Skeletal muscle cell (primary cell): ENCODE data around the gene RAB3GAP2.
"Not testable (repeated sequence)": the region's sequence is repeated elsewhere in the genome, so short reads cannot be mapped to it uniquely, and the experiment has no call there.

Experiments used
- DNase-seq: peaks from one replicate; pipeline ENCODE4 v3.0.0-alpha.2; 2010; ENCODE audit warnings: low read depth
- H3K4me3 ChIP-seq: 2 replicates; pipeline ENCODE4 v1.5.1; 2011; ENCODE audit warnings: low read depth, mild to moderate bottlenecking, control low read depth, low read length, moderate library complexity

Gene RAB3GAP2

GRCh38 chr1:220218397-220219135, 53.7 kb downstream of the RAB3GAP2 start:
- peak; percentile 11 for DNase-seq
- not testable (repeated sequence) for H3K4me3 ChIP-seq

GRCh38 chr1:220217383-220217988, 54.8 kb downstream of the RAB3GAP2 start:
- no peak for DNase-seq
- H3K4me3 ChIP-seq: no peak overlapping the region

DNA sequence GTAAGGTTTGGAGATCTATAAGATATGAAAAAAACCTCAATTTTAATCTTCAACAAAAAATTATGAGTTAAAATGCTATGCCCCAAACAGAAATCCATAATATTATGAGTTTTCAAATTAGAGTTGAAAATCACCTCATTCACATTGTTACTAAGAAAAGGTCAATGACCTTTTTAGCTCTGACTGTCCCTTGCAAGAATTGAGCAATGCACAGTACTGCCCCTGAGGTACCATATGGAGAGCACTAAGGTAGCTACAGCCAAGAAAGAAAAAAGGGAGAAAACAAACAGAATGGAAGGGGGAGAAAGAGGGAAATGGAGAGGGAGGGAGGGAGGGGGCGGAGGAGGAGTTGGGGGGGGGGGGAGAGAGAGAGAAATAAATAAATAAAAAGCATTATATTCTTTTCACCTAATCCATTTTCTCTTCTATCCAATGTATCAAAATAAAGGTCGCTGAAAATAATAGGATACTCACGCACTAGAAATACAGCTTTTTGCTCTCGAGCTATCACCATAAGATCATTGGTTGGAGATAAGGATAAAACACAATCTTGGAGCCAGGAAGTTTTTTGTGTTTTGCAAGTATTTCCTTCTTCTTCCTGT, 58.8 kb downstream of the RAB3GAP2 start:
- DNase-seq: no peak

DNA sequence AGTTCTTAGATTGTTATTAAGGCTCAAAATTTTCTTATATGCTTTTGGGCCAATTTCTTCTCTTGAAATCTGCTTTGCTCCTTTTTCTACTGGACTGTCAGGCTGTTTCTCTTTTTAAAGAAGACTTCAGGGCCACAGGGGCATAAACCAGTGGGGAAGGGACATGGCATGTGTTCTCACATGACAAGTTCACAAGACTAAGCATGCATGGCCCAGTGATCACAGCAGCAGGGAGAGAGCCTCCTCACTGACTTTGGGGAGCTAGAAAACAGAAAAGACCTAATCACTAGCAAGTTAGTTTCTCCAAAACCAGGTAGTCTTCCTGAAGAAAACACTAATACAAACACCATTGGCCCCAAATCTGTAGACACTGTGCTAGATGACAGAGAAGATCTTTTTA, 64.8 kb downstream of the RAB3GAP2 start:
- H3K4me3 ChIP-seq: no peak overlapping the region
- no peak for DNase-seq

More for the DNA sequence above, 58.8 kb downstream of the RAB3GAP2 start:
- H3K4me3 ChIP-seq: no peak overlapping the region

DNA sequence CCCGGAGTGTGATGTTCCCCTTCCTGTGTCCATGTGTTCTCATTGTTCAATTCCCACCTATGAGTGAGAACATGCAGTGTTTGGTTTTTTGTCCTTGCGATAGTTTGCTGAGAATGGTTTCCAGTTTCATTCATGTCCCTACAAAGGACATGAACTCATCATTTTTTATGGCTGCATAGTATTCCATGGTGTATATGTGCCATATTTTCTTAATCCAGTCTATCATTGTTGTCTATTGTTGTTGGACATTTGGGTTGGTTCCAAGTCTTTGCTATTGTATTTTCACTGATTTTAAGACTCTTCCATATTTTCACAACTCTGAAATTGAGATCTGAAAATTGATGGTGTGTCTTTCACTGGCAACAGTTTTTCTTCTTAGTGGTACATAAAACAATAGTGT, 67.5 kb downstream of the RAB3GAP2 start:
- not testable (repeated sequence) for H3K4me3 ChIP-seq, DNase-seq

DNA sequence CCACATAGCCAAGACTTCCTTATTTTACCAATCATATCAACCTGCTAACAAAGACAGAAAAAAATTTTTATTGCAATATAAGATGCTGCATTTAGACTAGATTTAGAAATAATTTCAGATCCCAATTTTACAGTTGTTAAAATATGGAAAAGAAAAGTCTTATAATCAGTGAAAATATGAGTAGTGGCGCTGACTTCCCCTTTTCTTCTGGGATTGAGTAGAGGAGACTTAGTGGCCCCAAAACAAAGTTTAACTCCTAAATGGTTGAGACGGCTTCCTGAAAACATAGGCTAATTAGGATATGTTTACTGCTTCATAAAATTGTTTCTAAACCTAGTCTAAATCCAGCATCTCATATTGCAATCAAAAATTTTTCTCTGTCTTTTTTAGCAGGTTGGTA, 68.4 kb downstream of the RAB3GAP2 start:
- H3K4me3 ChIP-seq: no peak overlapping the region
- DNase-seq: no peak

DNA sequence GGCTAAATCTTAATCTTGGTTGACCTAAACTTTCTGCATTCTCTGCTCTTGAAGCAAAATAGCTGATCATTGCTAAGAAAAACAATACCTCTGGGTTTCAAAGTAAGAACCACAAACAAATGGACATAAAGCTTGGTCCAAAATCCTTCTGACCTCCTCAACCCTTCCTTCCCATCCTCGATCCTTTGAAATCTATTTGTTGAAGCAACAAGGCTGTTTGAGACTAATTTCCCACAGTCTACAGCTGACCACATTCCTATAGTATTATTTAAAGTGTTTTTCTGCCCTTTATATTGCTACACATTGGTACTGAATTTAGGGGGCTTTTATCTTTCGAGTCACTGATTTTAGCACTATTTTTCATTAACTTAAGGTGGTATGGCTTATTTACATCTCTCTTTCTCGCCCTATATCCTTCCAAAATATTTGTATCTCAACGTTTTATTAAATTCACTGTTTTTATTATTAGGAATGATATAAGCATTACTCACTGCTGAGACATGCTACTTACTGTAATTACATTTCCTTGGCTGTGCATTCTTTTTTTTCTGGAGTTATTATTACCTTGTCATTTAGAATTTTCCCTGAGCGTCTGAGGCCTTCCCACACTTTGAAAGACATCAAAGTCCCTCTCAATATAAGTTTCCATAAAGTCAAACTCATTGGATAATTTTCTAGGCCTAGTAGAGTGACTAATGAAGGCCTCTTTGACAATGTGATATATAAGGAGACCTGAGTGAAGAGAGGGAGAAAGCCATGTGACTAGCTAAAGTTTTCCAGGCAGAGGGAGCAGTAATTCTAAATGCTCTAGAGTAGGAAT, 73.9 kb downstream of the RAB3GAP2 start:
- no peak overlapping the region for H3K4me3 ChIP-seq
- DNase-seq: no peak

DNA sequence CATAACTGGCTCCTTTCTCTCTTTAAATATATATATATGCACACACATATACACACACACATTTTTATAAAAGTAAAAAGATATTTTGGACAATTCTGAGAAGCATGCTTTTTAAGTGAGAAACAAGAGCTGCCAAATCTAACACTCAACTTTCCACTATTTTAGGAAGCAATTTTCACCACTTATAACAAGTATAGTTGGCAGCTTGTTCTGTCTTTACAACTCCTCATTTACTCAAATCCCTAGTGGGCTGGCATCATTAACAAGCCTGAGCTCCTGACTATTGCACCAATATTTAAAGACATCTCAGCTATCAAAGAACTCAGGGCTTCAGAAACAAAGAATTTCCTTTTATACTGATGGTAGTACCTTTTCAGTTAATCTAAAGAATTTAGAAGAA, 76.6 kb downstream of the RAB3GAP2 start:
- DNase-seq: no peak
- no peak overlapping the region for H3K4me3 ChIP-seq

DNA sequence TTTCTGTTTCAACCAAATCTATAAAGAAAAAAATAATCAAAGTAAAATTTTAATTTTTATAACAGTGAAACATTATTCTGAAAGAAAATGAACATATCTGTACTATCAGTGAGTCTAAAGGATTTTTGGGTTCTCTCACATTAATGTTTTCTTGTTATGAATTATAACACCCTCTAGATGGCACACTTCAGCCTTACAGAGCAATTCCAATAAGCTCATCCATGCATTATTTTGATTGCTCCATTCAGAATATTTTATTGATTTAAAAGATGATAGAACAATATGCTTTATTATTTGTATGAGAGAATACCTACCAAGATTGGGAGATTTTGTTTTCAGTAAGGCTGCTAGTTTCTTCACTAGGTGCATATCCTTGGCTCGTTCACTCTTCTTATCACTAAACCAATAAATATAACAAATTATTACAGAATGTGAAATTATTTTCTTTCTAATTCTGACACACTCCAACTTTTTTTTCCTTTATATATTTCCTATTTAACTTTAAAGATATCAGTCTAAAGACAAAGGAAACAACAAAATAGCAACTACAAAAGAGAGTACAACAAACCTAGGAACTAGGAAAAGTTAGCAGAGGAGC, 82.4 kb downstream of the RAB3GAP2 start:
- DNase-seq: peak; percentile 1
- H3K4me3 ChIP-seq: no peak overlapping the region

GRCh38 chr1:220188538-220188937, 83.7 kb downstream of the RAB3GAP2 start:
- no peak overlapping the region for H3K4me3 ChIP-seq
- DNase-seq: no peak

GRCh38 chr1:220186752-220187151, 85.5 kb downstream of the RAB3GAP2 start:
- no peak overlapping the region for H3K4me3 ChIP-seq

GRCh38 chr1:220184506-220184905, 87.7 kb downstream of the RAB3GAP2 start:
- H3K4me3 ChIP-seq: no peak overlapping the region
- DNase-seq: no peak

More at GRCh38 chr1:220186752-220187151, 85.5 kb downstream of the RAB3GAP2 start:
- no peak for DNase-seq

DNA sequence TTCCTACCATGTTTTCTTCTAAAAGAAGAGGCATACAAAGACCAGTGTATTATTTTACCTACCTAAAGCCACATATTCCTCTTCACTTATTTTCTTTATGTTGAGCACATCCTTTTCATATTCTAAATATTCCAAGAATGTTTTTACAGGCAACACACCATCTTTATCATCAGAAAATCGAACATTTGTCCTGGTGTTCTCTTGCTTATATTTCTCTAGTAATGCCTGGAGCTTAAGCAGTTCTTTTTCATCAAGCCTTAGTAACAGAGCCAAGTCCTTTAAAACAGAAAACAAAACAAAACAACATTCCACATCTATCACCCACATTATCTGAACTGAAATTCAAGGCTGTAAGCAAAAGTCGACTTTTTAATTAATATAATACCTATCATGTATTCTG, 89.6 kb downstream of the RAB3GAP2 start:
- no peak overlapping the region for H3K4me3 ChIP-seq
- DNase-seq: no peak

GRCh38 chr1:220182111-220182510, 90.1 kb downstream of the RAB3GAP2 start:
- H3K4me3 ChIP-seq: no peak overlapping the region
- no peak for DNase-seq

- no peak overlapping the region for H3K4me3 ChIP-seq
- DNase-seq: no peak
Observed at GRCh38 chr1:220176540-220176939, 95.7 kb downstream of the RAB3GAP2 start.

GRCh38 chr1:220170836-220171526, 101.3 kb downstream of the RAB3GAP2 start:
- DNase-seq: no peak
- no peak overlapping the region for H3K4me3 ChIP-seq

DNA sequence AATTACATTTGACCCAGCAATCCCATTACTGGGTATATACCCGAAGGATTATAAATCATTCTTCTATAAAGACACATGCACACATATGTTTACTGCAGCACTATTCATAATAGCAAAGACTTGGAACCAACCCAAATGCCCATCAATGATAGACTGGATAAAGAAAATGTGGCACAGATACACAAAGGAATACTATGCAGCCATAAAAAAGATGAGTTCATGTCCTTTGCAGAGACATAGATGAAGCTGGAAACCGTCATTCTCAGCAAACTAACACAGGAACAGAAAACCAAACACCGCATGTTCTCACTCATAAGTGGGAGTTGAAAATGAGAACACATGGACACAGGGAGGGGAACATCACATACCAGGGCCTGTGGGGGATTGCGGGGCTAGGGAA, 102.4 kb downstream of the RAB3GAP2 start:
- not testable (repeated sequence) for DNase-seq, H3K4me3 ChIP-seq

- no peak overlapping the region for H3K4me3 ChIP-seq
- DNase-seq: no peak
Observed at GRCh38 chr1:220166853-220167252, 105.4 kb downstream of the RAB3GAP2 start.

- DNase-seq: no peak
- H3K4me3 ChIP-seq: no peak overlapping the region
Observed at GRCh38 chr1:220164517-220164916, 107.7 kb downstream of the RAB3GAP2 start.
